GM12878 (cell line): ENCODE results near the gene NCKAP5L. TPM values are rescaled to one million over a fixed set of nuclear protein-coding genes. Genes with fewer than 3 reads are reported as not detected.

Source experiments
- ATAC-seq: fragments of 200-7000 bp; cut with Tn5 transposase; 3 replicates; pipeline ENCODE4 v1.9.1; 2020; ENCODE audit warnings: mild to moderate bottlenecking, moderate library complexity
- BruUV-seq: library from RNA; stranded (reverse); fragments of 400-500 nt; replicated peaks from 2 replicates; lab custom pipeline; 2021; lab: Mats Ljungman, UMichigan
- CTCF ChIA-PET: fragments of 300-600 bp; sonication (Branson Sonifier 250); formaldehyde crosslinking; extraction: SDS; loops from one replicate; lab custom pipeline; 2021; ENCODE audit warnings: inconsistent platforms; lab: Yijun Ruan, JAX
- POLR2A ChIA-PET: fragments of 350-600 bp; formaldehyde crosslinking; extraction: SDS; loops from one replicate; lab custom pipeline; 2021; ENCODE audit warnings: inconsistent platforms; lab: Charles Lee
- RAD21 ChIA-PET: fragments of 300-600 bp; sonication (Branson Sonifier 250); formaldehyde crosslinking; loops from one replicate; lab custom pipeline; 2023; ENCODE audit warnings: antibody characterized with exemption; ENCODE audit not compliant: unreplicated experiment; lab: Charles Lee
- SMC1A ChIA-PET: fragments of 300-600 bp; sonication (Branson Sonifier 250); formaldehyde crosslinking; loops from one replicate; lab custom pipeline; 2023; ENCODE audit not compliant: unreplicated experiment, uncharacterized antibody; lab: Charles Lee
- DNase-seq: peaks from one replicate; pipeline ENCODE4 v3.0.0-alpha.2; 2011; ENCODE audit warnings: low read depth, low spot score
- FAIRE-seq: peaks from 3 replicates; lab custom pipeline; 2011; peaks lifted over from hg19 to GRCh38; lab: Jason Lieb, UNC
- H2AFZ ChIP-seq: 2 replicates; pipeline ENCODE4 v1.6.0; 2011; ENCODE audit warnings: low read depth, low read length, control low read depth; ENCODE audit not compliant: control insufficient read depth
- H3K27ac ChIP-seq: 2 replicates; pipeline ENCODE4 v1.5.1; 2011; ENCODE audit warnings: control low read depth; ENCODE audit not compliant: control insufficient read depth, insufficient read depth
- H3K27me3 ChIP-seq, 2 experiments: replicated peaks in 1 of 2; 2 replicates each; pipeline versions ENCODE4 v1.6.0 to v1.6.1; 2011; ENCODE audit warnings: low read length in 1 of 2; ENCODE audit not compliant: control insufficient read depth in 2 of 2, insufficient read depth in 2 of 2
- H3K36me3 ChIP-seq, 2 experiments: 2 replicates each; pipeline ENCODE4 v1.5.1; 2011; ENCODE audit warnings: low read length in 1 of 2; ENCODE audit not compliant: control insufficient read depth in 2 of 2, insufficient read depth in 2 of 2
- H3K4me1 ChIP-seq: 2 replicates; pipeline ENCODE4 v1.6.1; 2011; ENCODE audit warnings: mild to moderate bottlenecking, low read length, moderate library complexity, mixed read lengths; ENCODE audit not compliant: control insufficient read depth, insufficient read depth
- H3K4me2 ChIP-seq: 2 replicates; pipeline ENCODE4 v1.6.0; 2011; ENCODE audit warnings: control low read depth; ENCODE audit not compliant: control insufficient read depth, insufficient read depth
- H3K4me3 ChIP-seq: fragments of 200-600 bp; sonication (generic); 2 replicates; pipeline ENCODE4 v1.5.1; 2016
- H3K79me2 ChIP-seq: 2 replicates; pipeline ENCODE4 v1.6.0; 2011; ENCODE audit warnings: low read length; ENCODE audit not compliant: control insufficient read depth, insufficient read depth
- H3K9ac ChIP-seq: 2 replicates; pipeline ENCODE4 v1.8.0; 2011; ENCODE audit warnings: low read length, control low read depth, mixed read lengths; ENCODE audit not compliant: control insufficient read depth, insufficient read depth
- H3K9me3 ChIP-seq: replicated peaks from 3 replicates; pipeline ENCODE4 v1.5.1; 2011; ENCODE audit warnings: mild to moderate bottlenecking, low read length; ENCODE audit not compliant: control insufficient read depth, insufficient read depth
- H4K20me1 ChIP-seq: 2 replicates; pipeline ENCODE4 v1.6.0; 2011; ENCODE audit not compliant: control insufficient read depth, insufficient read depth
- BHLHE40 ChIP-seq, 2 experiments: fragments of 450-650 bp in 1 of 2; IDR thresholded peaks; 2 replicates each; pipeline ENCODE4 v1.6.1; 2011 to 2017; ENCODE audit warnings: low read depth in 2 of 2, borderline replicate concordance in 1 of 2, improper control_type of control experiment in 1 of 2, low read length in 1 of 2, mild to moderate bottlenecking in 1 of 2
- CBFB ChIP-seq: IDR thresholded peaks from 2 replicates; pipeline ENCODE4 v1.6.1; 2016; ENCODE audit warnings: antibody characterized with exemption, low read depth
- ELK1 ChIP-seq: IDR thresholded peaks from 2 replicates; pipeline ENCODE4 v1.6.1; 2012; ENCODE audit warnings: low read depth, low read length, improper control_type of control experiment
- GATAD2B ChIP-seq: fragments of 450-650 bp; conservative IDR thresholded peaks from 2 replicates; pipeline ENCODE4 v1.6.1; 2017; ENCODE audit warnings: low read depth, mild to moderate bottlenecking, moderate library complexity
- IKZF2 ChIP-seq, 2 experiments: fragments of 450-650 bp; IDR thresholded peaks; 2 replicates each; pipeline ENCODE4 v1.6.1; 2017; ENCODE audit warnings: mild to moderate bottlenecking in 2 of 2, moderate library complexity in 2 of 2
- PAX8 ChIP-seq: fragments of 450-650 bp; IDR thresholded peaks from 2 replicates; pipeline ENCODE4 v1.6.1; 2017; ENCODE audit warnings: mild to moderate bottlenecking, moderate library complexity
- REST ChIP-seq: IDR thresholded peaks from 2 replicates; pipeline ENCODE4 v1.6.1; 2012; ENCODE audit warnings: mild to moderate bottlenecking, low read depth, low read length
- TARDBP ChIP-seq: IDR thresholded peaks from 2 replicates; pipeline ENCODE4 v1.6.1; 2016; ENCODE audit warnings: borderline replicate concordance
- TCF3 ChIP-seq: IDR thresholded peaks from 2 replicates; pipeline ENCODE4 v1.6.1; 2012; ENCODE audit warnings: low read depth, mild to moderate bottlenecking, low read length, borderline replicate concordance; ENCODE audit not compliant: insufficient read depth
- ZSCAN29 ChIP-seq: fragments of 450-650 bp; IDR thresholded peaks from 2 replicates; pipeline ENCODE4 v1.6.1; 2017; ENCODE audit warnings: mild to moderate bottlenecking, moderate library complexity
- WGBS: methylation state at CpG from one replicate; pipeline ENCODE4 v1.1.6; 2016; ENCODE audit warnings: low lambda C conversion rate; ENCODE audit not compliant: insufficient replicate concordance, insufficient coverage; ENCODE audit errors: missing lambda C conversion rate; 5-methylcytosine and 5-hydroxymethylcytosine counted together
- in situ Hi-C: fragments of 300-500 bp; cut with MboI; formaldehyde crosslinking; loops from 9 replicates; pipeline ENCODE4 v1.14.3; 2018; ENCODE audit warnings: mixed read lengths
- intact Hi-C: fragments of 100-400 bp; cut with micrococcal nuclease; formaldehyde crosslinking; loops from one replicate; pipeline ENCODE4 v1.14.2; 2022; ENCODE audit not compliant: unreplicated experiment
- polyA plus RNA-seq, 11 experiments: library from polyadenylated mRNA; depleted of rRNA in 4 of 11; unstranded in 6 of 11; stranded (reverse) in 5 of 11; fragments of >200 nt; fragmentation: Nextera tagmentation in 4 of 11; fragmentation: Illumina TruSeq in 1 of 11; extraction: Ambion mirVana in 4 of 11; extraction: Trizol in 1 of 11; gene quantifications; 1 replicate in 1 of 11; 2 replicates in 10 of 11; pipeline versions ENCODE4 v1.2.1 to v1.2.3, GENCODE V29; 2011 to 2016; ENCODE audit warnings: inconsistent platforms in 2 of 11, missing spikeins in 2 of 11, low read depth in 1 of 11
- total RNA-seq, 4 experiments: library from RNA; depleted of rRNA in 3 of 4; stranded (reverse); fragments of >200 nt in 3 of 4; fragmentation: Illumina TruSeq in 1 of 4; extraction: Trizol in 1 of 4; gene quantifications; 2 replicates each; pipeline versions ENCODE4 v1.2.1 to v1.2.3, GENCODE V29; 2013 to 2021

The NCKAP5L gene
- total and polyA plus RNA-seq, 10 of the 15 experiments (the other 5 are each of a cell fraction or from before 2014, with no cell fraction given) = 0.03 to 15.8 (median 4.4) TPM

- Histone ChIP-seq H3K9ac (no peak overlapping the region), H3K36me3 (no peaks in the 10 kb centered on the region; a peak in 1 of 4 replicates), H4K20me1 (0 out of 2 replicates have a peak, but pooled peaks cover under 1% of the 10 kb centered on the region), H3K4me3 (peak overlapping the region; percentile 8; the same call in 1 of the 2 replicates), H3K79me2 (peaks cover 14% of the 10 kb centered on the region), H3K9me3 (no peaks in the 10 kb centered on the region), H3K4me2 (peak overlapping the region; percentile 26), H3K27ac (peak overlapping the region; percentile 69), H3K27me3 (no peaks in the 10 kb centered on the region), H3K4me1 (peaks cover 29% of the 10 kb centered on the region), H2AFZ (no peak overlapping the region; the same call in 1 of the 2 replicates)
- BruUV-seq = no TSS peak
- no peak for FAIRE-seq
- intact Hi-C loops = no loop called here
- POLR2A ChIA-PET = interaction anchor here (1.0 to 1.9 kb wide), 3 partner anchors 11 to 80 kb away, joined by 3 to 5 read pairs (median 5); partner anchors contain the start of gene TMBIM6
- SMC1A ChIA-PET = interaction anchor here (0.7 to 1.2 kb wide), 3 partner anchors 15 to 130 kb away, joined by 3 read pairs; no protein-coding TSS in a partner anchor
- CTCF ChIA-PET = interaction anchor here (1.2 to 2.0 kb wide), 4 partner anchors 9 to 80 kb away, joined by 4 to 6 read pairs (median 5); partner anchors contain the start of gene TMBIM6
- DNase-seq = no peak
- 90% methylated on average over 10 of the region's 10 CpGs for WGBS
- in situ Hi-C loops = no loop called here
- no peak for TF ChIP-seq BHLHE40 (IDR thresholded peaks at IDR 0.05; ENCODE audit: borderline replicate concordance in 1 of 2, low read depth in 2 of 2, low read length in 1 of 2)
- RAD21 ChIA-PET = interaction anchor here (0.6 to 1.1 kb wide), 2 partner anchors 9 to 19 kb away, joined by 3 to 6 read pairs; no protein-coding TSS in a partner anchor
- no peak for ATAC-seq
These were observed 6.6 kb downstream of the NCKAP5L start for GRCh38 chr12:49821373-49822287.

GRCh38 chr12:49819786-49820185 is 8.4 kb downstream of the NCKAP5L start:
- BruUV-seq = no TSS peak
- intact Hi-C loops (no loop called here), in situ Hi-C loops (no loop called here)
- H3K36me3 ChIP-seq = no peaks in the 10 kb centered on the region; a peak in 1 of 4 replicates
- no peaks in the 10 kb centered on the region for H3K9me3 ChIP-seq
- ATAC-seq (no peak), FAIRE-seq (no peak), DNase-seq (no peak)
- H3K4me3 ChIP-seq = no peak overlapping the region
- SMC1A ChIA-PET = interaction anchor here (0.8 to 0.9 kb wide), 2 partner anchors 43 to 230 kb away, joined by 3 read pairs; no protein-coding TSS in a partner anchor
- no peak overlapping the region for H3K27ac ChIP-seq
- H3K9ac ChIP-seq = no peak overlapping the region
- no peaks in the 10 kb centered on the region for H3K27me3 ChIP-seq
- 89% methylated on average over 2 of the region's 2 CpGs for WGBS
- RAD21 ChIA-PET = interaction anchor here (0.9 to 1.3 kb wide), 2 partner anchors 9 to 79 kb away, joined by 3 read pairs; partner anchors contain the start of gene TMBIM6
- no peak overlapping the region for H2AFZ ChIP-seq
- POLR2A ChIA-PET = no interaction called here
- CTCF ChIA-PET = interaction anchor here (0.5 to 2.0 kb wide), 2 partner anchors 20 to 306 kb away, joined by 5 to 6 read pairs; no protein-coding TSS in a partner anchor
- no peak overlapping the region for H3K4me2 ChIP-seq
- peaks cover 24% of the 10 kb centered on the region for H3K4me1 ChIP-seq
- peaks cover 9% of the 10 kb centered on the region for H3K79me2 ChIP-seq
- no peaks in the 10 kb centered on the region for H4K20me1 ChIP-seq
- TF ChIP-seq IKZF2 (IDR thresholded peaks at IDR 0.05) = no peak
- no peak for TF ChIP-seq TCF3
- TF ChIP-seq REST = no peak
- TF ChIP-seq GATAD2B = no peak
- TF ChIP-seq ELK1 = no peak
- no peak for TF ChIP-seq ZSCAN29
- no peak for TF ChIP-seq PAX8
- TF ChIP-seq TARDBP = no peak
- TF ChIP-seq CBFB = no peak
